ENCODE results near the gene HOXA6.

- TF ChIP-seq CTCF (IDR thresholded peaks at IDR 0.05) (no peak), POLR2A (IDR thresholded peaks at IDR 0.05; ENCODE audit: low read depth) (no peak), POLR2AphosphoS5 (IDR thresholded peaks at IDR 0.05) (peak; percentile 10 to 14)
These were observed 25.3 kb downstream of the HOXA6 start for GRCh38 chr7:27122077-27122910.

Measured in esophagus muscularis mucosa (tissue), 3 donors.